ENCODE measurements around the gene MET.
"Not testable (repeated sequence)": the region's sequence is repeated elsewhere in the genome, so short reads cannot be mapped to it uniquely, and the experiment has no call there.

Gene MET

DNA sequence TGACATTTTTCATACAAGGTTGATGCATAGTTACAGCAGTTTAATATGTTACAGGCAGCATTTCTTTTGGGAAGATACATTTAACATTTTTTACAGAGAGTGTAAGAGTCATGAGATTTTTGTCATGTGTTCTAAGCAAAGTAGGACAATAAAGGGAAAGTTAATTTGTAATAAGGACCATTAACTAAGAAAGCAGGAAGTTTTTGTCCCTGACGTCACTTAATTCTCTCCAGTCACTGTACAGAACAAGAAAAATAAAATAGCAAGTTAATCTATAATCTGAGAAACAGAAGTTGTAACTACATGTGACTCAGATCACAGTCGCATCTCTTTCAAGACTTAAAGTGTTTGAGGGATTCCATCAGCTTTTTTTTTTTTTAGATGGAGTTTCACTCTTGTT lies 140.9 kb downstream of the MET start:
- DNase-seq = no peak

DNA sequence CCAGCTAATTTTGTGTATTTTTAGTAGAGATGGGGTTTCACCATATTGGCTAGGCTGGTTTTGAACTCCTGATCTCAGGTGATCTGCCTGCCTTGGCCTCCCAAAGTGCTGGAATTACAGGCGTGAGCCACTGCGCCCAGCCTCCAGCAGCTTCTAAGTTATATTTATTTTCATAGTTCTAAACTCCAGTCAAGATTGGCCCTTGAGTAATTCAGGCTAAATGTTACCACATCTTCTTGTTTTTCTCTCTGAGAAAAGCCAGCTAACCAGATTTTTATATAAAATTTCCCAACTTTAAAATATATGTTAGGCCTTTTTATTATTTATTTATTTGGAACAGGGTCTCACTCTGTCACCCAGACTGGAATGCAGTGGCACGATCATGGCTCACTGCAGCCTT lies 141.4 kb downstream of the MET start:
- not testable (repeated sequence) for DNase-seq

DNA sequence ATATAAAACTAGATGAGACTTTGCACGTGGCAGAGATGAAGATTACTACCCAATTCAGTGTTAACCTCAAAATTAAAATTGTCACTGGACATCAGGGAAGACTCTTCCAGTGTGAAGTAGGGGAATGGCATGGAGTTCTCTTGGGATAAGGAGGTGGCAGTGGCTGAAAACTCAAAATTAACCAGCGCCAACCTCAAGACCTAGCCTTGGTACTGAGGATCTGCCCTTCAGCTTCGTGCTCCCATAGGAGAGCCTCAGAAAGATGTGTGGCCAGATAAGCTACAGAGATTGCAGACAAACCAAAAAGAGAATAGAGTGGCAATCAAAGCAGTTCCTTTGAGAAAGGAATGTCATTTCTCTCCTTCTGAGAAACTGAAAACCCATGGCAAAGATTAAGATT lies 143.0 kb downstream of the MET start:
- no peak for DNase-seq

DNA sequence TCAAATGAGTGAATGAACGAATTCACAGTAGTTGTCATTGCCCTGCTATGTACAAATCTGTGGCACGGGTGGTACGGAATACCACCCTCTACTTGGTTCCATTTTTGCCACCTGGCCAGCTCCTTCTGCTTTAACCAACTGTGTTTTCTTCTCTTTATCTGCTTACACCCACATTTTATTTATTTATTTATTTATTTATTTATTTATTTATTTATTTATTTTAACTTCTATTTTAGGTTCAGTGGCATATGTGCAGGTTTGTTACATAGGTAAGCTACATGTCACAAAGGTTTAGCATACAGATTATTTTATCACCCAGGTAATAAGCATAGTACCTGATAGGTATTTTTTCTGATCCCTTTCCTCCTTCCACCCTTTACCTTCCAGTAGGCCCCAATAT lies 148.2 kb downstream of the MET start:
- DNase-seq = no peak

DNA sequence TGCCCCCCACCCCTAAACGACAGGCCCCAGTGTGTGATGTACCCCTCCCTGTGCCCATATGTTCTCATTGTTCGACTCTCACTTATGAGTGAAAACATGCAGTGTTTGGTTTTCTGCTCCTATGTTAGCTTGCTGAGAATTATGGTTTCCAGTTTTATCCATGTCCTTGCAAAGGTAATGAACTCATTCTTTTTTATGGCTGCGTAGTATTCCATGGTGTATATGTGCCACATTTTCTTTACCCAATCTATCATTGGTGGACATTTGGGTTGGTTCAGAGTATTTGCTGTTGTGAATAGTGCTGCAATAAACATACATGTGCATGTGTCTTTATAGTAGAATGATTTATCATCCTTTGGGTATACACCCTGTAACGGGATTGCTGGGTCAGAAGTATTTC lies 149.7 kb downstream of the MET start:
- not testable (repeated sequence) for DNase-seq

DNA sequence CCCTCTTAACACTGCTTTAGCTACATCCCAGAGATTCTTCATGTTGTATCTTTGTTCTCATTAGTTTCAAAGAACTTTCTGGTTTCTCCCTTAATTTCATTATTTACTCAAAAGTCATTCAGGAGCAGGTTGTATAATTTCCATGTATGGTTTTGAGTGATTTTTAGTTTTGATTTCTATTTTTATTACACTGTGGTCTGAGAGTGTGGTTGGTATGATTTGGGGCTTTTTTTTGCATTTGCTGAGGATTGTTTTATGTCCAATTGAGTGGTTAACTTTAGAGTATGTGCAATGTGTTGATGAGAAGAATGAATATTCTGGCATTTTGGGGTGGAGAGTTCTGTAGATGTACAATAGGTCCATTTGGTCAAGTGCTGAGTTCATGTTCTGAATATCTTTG lies 152.5 kb downstream of the MET start:
- no peak for DNase-seq

DNA sequence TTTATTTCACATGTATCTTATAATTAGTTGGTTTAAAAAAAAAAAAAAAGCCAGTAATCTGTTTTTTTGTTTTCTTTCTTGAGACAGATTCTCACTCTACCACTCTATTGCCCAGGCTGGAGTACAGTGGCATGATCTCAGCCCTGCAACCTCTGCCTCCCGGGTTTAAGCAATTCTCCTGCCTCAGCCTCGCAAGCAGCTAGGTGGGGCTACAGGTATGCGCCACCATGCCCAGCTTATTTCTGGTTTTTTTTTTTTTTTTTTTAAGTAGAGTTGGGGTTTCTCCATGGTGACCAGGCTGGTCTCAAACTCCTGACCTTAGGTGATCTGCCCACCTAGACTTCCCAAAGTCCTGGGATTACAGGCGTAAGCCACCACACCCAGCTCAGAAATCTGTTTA lies 156.3 kb downstream of the MET start:
- DNase-seq = no peak

DNA sequence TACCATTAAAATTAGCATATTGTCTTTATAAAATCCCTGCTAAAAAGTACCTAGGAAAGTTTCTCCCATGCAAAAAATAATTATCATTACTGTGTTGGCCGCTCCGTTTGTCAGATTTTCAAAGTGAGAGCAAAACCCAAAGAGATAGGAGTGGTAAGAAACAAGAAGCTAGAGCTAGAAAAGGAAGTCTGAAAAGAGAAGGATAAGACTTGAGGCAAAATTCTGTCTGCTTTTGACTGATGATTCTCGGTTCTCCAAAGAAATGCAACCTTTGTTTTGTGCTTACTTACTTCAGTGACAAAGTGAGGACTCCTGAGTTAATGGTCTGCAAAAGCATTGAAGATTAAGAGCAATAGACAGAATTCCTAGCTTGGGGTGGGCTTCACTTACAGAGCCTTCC lies 157.0 kb downstream of the MET start:
- DNase-seq = no peak

DNA sequence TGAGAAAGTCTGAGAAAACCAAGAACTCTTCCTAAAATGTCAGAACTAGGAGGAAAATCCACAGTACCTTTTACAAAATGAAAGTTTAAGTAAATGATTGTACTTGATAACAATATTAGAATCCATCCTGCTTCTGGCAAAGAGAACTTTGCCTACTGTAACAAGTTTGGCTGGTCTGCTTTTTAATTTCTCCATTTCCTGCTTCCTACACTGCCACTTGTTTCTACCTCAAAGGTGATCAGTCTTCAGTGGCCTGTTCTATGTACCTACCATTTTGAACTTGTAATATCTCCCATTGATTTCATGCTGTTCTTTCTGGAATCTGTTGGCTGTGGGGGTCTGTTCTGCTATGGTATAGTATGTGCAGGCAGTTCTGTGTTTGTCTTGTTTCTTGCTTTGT lies 157.5 kb downstream of the MET start:
- DNase-seq = no peak

DNA sequence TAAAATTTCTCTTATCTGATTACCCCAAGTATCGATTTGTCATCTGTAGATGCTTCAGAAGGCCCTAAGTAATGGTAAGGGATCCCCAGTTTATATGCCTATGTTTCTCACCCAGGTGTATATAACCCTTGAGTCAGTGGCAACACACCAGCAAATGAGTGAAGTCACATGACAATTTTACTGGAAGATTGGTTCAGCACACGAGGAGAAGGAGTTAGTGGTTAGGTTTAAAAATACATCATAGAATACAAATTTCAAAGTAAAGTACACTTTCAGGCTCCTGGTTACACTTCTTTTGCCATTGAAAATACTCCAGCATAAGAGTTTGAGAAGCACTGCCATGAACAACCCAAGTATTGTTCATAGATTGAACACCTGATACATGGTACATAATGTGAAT lies 160.7 kb downstream of the MET start:
- DNase-seq = no peak

DNA sequence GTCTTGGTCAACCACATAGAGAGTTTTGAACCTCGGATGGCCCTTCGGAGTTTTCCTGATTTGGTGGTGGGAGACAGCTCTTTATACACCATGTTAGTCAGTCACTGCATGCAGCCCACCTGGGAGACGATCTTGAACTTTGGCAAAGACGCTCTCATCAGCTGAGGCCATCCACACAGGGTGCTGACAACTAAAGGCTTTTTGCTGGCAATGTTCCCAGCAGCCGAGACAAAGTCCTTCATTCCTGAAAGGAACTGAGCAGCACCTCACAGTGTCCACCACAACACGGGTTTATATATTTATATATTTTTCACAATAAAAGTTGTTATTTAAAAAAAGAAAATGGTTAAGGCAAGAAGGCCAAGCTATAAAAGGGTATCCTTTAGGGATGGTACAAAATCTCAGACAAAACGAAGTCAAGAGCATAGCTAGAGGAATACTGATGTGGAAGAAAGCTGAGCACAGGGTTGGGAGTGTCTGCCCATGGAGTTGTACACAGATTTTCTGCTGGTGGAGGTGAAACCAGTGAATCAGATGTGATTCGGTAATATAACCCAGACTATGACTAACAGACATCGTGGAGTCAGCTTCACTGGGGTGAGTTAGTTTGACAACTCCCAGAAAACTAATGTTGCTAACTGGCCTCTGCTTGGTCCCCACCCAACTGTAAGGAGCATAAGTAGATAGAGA lies 163.0 kb downstream of the MET start:
- DNase-seq = no peak

DNA sequence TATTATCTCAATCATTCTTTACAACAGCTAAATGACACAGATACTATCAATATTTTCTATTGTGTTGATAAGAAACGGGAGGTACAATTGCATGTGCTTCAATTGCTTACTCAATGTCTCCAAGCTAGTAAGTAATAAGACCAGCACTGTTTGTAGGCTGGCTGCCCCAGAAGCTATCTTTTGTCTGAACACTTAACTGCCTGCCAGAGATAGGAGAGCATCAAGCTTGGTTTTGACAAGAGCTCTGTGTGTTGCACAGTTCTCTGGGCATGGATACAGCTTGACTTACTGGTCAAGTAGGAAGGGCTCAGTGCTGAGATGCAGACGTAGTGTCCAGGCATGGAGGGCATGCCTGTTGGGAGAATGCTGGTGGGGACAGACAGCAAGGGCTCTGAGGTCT lies 164.1 kb downstream of the MET start:
- no peak for DNase-seq

DNA sequence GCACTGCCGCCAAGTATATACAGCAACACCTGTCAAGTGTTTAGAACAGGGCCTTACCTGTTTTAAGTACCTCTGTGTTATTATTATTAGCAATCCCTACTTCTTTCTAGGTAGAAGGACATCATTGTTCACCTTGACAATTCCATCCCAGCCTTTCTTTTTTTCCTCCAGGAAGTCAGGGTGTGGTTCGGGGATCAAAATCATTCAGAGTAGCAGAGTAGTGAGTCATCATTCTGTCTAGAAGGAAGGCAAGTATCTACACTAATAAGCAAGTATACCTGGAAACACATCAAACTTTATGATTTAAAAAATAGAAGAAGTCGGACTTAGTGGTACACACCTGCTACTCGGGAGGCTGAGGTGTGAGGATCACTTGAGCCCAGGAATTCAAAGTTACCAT lies 164.9 kb downstream of the MET start:
- DNase-seq = no peak

DNA sequence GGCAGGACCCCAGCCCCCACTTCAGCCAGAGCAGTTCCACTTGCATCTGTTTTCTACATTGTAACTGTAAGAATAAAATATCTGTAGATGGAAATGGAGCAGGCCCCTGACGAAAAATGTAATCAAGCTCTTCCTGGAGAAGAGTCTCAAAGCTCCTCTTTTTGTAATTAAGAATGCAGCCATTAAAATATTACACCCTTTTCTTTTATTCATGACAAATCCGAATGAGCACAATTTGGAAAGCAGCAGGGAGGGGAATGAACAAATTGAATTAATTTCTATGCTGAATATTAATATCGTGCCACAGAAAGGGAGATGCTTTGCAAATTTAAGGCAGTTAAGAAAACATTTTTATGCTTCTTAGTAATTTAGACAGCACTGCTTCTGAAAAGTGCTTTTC lies 165.6 kb downstream of the MET start:
- DNase-seq = no peak

DNA sequence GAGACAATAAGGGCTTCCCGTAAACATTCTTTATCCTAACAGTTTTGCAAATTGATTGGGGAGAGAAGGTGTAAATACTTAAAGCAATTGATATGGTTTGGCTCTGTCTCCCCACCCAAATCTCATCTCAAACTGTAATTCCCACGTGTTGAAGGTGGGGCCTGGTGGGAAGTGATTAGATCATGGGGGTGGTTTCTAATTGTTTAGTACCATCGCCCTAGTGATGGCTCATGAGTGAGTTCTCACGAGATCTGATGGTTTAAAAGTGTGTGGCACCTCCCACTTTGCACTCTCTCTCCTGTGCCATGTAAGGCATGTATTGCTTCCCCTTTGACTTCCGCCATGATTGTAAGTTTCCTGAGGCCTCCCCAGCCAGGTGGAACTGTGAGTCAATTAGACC lies 168.3 kb downstream of the MET start:
- no peak for DNase-seq

DNA sequence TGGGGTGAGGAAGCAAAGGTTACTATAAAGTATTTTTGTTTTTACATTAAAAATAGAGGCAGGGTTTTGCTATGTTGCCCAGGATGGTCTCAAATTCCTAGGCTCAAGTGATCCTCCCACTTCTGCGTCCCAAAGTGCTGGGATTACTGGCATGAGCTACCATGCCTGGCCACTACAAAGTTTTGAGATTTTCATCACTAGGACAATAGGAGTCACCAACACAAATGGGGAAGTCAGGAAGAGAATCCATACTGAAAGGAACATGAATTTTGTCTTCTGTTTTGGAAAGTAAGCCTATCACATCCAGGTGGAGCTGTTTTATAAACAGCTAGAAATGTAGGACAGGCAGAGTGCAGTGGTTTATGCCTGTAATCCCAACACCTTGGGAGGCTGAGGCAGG lies 170.4 kb downstream of the MET start:
- DNase-seq = no peak

DNA sequence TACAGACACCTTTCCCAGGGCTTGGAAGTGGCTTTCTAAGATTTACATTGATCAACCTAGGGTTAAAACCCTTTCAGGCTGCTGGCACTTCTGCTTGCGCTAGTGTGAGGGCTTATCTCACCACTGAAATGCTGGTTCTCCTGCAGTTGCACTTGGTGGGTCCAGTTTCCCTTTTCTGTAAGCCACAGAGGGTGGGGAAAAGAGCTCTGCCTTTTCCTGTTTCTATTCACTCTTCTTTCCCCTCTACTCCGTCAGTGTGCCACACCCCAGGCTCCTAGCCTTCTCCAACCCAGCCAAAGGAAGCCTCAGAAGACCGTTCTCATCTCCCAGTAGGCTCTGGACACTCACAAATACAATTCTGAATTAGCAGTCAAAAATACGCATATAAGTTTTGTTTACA lies 171.4 kb downstream of the MET start:
- no peak for DNase-seq

Measured in activated naive CD4-positive, alpha-beta T cell treated with anti-CD3 and anti-CD28 coated beads, Interleukin-2, amount 50 U/mL, for 16 hours (primary cell).